ENCODE results near the gene ADAM23. TPM values are rescaled to one million over a fixed set of nuclear protein-coding genes. Genes with fewer than 3 reads are reported as not detected.
A peak's percentile ranks its signal among the peaks of the same experiment; 100 is the strongest.

ADAM23 gene
- total and polyA plus RNA-seq, 2 of the 13 experiments (the other 11 are each of a cell fraction or from before 2014, with no cell fraction given), result 0.04 TPM; not detected in 1

- TF ChIP-seq, protein P1, sequence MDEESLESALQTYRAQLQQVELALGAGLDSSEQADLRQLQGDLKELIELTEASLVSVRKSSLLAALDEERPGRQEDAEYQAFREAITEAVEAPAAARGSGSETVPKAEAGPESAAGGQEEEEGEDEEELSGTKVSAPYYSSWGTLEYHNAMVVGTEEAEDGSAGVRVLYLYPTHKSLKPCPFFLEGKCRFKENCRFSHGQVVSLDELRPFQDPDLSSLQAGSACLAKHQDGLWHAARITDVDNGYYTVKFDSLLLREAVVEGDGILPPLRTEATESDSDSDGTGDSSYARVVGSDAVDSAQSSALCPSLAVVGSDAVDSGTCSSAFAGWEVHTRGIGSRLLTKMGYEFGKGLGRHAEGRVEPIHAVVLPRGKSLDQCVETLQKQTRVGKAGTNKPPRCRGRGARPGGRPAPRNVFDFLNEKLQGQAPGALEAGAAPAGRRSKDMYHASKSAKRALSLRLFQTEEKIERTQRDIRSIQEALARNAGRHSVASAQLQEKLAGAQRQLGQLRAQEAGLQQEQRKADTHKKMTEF (CRISPR knock-in tag; IDR thresholded peaks at IDR 0.05), result peak; percentile 34; the same call in 1 of the 2 replicates
- TF ChIP-seq REXO4 (CRISPR knock-in tag; IDR thresholded peaks at IDR 0.05; ENCODE audit: borderline replicate concordance) (no peak), BCL6 (CRISPR knock-in tag; IDR thresholded peaks at IDR 0.05) (0 out of 2 replicates have a peak, but pooled peaks have one; percentile 21), SOX13 (IDR thresholded peaks at IDR 0.05) (0 out of 2 replicates have a peak, but pooled peaks have one; percentile 25), SOX13 (CRISPR knock-in tag; conservative IDR thresholded peaks at IDR 0.05 in 1 of 2, IDR thresholded peaks at IDR 0.05 in 1 of 2) (peak in 1 of 2 experiments; percentile 73; a peak in 2 of 4 replicates), HNF4A (CRISPR knock-in tag; IDR thresholded peaks at IDR 0.05) (peak; percentile 69), ARID5B (CRISPR knock-in tag; IDR thresholded peaks at IDR 0.05) (peak; percentile 56), HOXA5 (CRISPR knock-in tag; IDR thresholded peaks at IDR 0.05) (0 out of 2 replicates have a peak, but pooled peaks have one; percentile 43), FOXA3 (CRISPR knock-in tag; IDR thresholded peaks at IDR 0.05) (peak; percentile 34; the same call in 1 of the 2 replicates), FOSL2 (CRISPR knock-in tag; IDR thresholded peaks at IDR 0.05) (peak; percentile 44; the same call in 1 of the 2 replicates), GATAD2A (CRISPR knock-in tag; IDR thresholded peaks at IDR 0.05) (peak; percentile 40; the same call in 1 of the 2 replicates), ZNF773 (CRISPR knock-in tag; IDR thresholded peaks at IDR 0.05; ENCODE audit: borderline replicate concordance) (no peak), FOXK1 (CRISPR knock-in tag; IDR thresholded peaks at IDR 0.05; ENCODE audit: borderline replicate concordance, low read depth) (peak; percentile 42; the same call in 1 of the 2 replicates), CEBPG (CRISPR knock-in tag; IDR thresholded peaks at IDR 0.05) (peak; percentile 75), SOX6 (IDR thresholded peaks at IDR 0.05) (no peak), SOX6 (CRISPR knock-in tag; IDR thresholded peaks at IDR 0.05) (peak; percentile 82), MAFK (conservative IDR thresholded peaks at IDR 0.05 in 1 of 2, IDR thresholded peaks at IDR 0.05 in 1 of 2; ENCODE audit: low read length in 2 of 2) (peak in 1 of 2 experiments; percentile 30; a peak in 1 of 4 replicates), SETDB1 (CRISPR knock-in tag; IDR thresholded peaks at IDR 0.05; ENCODE audit: borderline replicate concordance) (no peak), HMG20A (CRISPR knock-in tag; IDR thresholded peaks at IDR 0.05; ENCODE audit: borderline replicate concordance) (peak; percentile 19; the same call in 1 of the 2 replicates), ZBTB20 (CRISPR knock-in tag; IDR thresholded peaks at IDR 0.05; ENCODE audit: borderline replicate concordance, low read depth) (no peak)
- TF ChIP-seq, protein P2, sequence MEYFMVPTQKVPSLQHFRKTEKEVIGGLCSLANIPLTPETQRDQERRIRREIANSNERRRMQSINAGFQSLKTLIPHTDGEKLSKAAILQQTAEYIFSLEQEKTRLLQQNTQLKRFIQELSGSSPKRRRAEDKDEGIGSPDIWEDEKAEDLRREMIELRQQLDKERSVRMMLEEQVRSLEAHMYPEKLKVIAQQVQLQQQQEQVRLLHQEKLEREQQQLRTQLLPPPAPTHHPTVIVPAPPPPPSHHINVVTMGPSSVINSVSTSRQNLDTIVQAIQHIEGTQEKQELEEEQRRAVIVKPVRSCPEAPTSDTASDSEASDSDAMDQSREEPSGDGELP (IDR thresholded peaks at IDR 0.05; ENCODE audit: borderline replicate concordance, low read depth), result 0 out of 2 replicates have a peak, but pooled peaks have one; percentile 15
- TF ChIP-seq, protein P3, sequence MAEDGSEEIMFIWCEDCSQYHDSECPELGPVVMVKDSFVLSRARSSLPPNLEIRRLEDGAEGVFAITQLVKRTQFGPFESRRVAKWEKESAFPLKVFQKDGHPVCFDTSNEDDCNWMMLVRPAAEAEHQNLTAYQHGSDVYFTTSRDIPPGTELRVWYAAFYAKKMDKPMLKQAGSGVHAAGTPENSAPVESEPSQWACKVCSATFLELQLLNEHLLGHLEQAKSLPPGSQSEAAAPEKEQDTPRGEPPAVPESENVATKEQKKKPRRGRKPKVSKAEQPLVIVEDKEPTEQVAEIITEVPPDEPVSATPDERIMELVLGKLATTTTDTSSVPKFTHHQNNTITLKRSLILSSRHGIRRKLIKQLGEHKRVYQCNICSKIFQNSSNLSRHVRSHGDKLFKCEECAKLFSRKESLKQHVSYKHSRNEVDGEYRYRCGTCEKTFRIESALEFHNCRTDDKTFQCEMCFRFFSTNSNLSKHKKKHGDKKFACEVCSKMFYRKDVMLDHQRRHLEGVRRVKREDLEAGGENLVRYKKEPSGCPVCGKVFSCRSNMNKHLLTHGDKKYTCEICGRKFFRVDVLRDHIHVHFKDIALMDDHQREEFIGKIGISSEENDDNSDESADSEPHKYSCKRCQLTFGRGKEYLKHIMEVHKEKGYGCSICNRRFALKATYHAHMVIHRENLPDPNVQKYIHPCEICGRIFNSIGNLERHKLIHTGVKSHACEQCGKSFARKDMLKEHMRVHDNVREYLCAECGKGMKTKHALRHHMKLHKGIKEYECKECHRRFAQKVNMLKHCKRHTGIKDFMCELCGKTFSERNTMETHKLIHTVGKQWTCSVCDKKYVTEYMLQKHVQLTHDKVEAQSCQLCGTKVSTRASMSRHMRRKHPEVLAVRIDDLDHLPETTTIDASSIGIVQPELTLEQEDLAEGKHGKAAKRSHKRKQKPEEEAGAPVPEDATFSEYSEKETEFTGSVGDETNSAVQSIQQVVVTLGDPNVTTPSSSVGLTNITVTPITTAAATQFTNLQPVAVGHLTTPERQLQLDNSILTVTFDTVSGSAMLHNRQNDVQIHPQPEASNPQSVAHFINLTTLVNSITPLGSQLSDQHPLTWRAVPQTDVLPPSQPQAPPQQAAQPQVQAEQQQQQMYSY (CRISPR knock-in tag; IDR thresholded peaks at IDR 0.05), result peak; percentile 78; the same call in 1 of the 2 replicates
These were observed 7.6 kb upstream of the ADAM23 start (continued) for GRCh38 chr2:206435742-206436141.

All from HepG2 (cell line).